ENCODE results near the gene NADSYN1.

NADSYN1 gene

DNA sequence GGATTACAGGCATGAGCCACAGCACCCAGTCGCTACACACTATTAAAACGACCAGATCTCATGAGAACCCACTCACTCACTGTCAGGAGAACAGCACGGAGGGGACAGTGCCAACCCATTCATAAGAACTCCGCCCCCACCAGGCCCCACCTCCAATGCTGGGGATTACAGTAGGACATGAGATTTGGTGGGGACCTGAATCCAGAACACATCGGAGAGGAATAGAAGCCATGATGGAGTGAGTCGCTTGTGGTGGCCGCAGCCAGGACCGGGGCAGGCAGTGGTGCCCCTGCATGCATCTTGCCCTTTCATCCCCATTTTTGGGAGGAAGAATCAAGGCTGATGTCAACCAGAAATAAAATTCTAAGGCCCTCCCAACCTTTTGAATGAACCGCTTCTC, 8.7 kb downstream of the NADSYN1 start:
- H3K4me3 Mint-ChIP-seq: no peak overlapping the region
- TF ChIP-seq CTCF (IDR thresholded peaks at IDR 0.05; ENCODE audit: unreplicated experiment in 3 of 3): no peak

GRCh38 chr11:71462726-71463125, 9.7 kb downstream of the NADSYN1 start:
- no peaks in the 10 kb centered on the region for H3K4me1 Mint-ChIP-seq
- no peaks in the 10 kb centered on the region for H3K9me3 Mint-ChIP-seq
- H3K27ac Mint-ChIP-seq: no peak overlapping the region
- H3K4me3 Mint-ChIP-seq: no peak overlapping the region
- no peak for TF ChIP-seq CTCF (IDR thresholded peaks at IDR 0.05; ENCODE audit: unreplicated experiment in 3 of 3)
- no peaks in the 10 kb centered on the region for H3K27me3 Mint-ChIP-seq (ENCODE audit: low read depth)
- H3K36me3 Mint-ChIP-seq (ENCODE audit: low read depth): peaks cover 39% of the 10 kb centered on the region

More for the DNA sequence above, 8.7 kb downstream of the NADSYN1 start:
- no peak overlapping the region for H3K27ac Mint-ChIP-seq
- H3K9me3 Mint-ChIP-seq: no peaks in the 10 kb centered on the region
- H3K36me3 Mint-ChIP-seq (ENCODE audit: low read depth): peaks cover 32% of the 10 kb centered on the region
- no peaks in the 10 kb centered on the region for H3K27me3 Mint-ChIP-seq (ENCODE audit: low read depth)
- H3K4me1 Mint-ChIP-seq: no peaks in the 10 kb centered on the region

GRCh38 chr11:71463331-71464211, 10.6 kb downstream of the NADSYN1 start:
- Mint-ChIP-seq H3K27me3 (ENCODE audit: low read depth) (no peaks in the 10 kb centered on the region), H3K27ac (no peak overlapping the region), H3K4me3 (no peak overlapping the region), H3K36me3 (ENCODE audit: low read depth) (peaks cover 44% of the 10 kb centered on the region), H3K4me1 (no peaks in the 10 kb centered on the region), H3K9me3 (peaks cover 3% of the 10 kb centered on the region)
- TF ChIP-seq CTCF (IDR thresholded peaks at IDR 0.05; ENCODE audit: unreplicated experiment in 3 of 3): no peak

DNA sequence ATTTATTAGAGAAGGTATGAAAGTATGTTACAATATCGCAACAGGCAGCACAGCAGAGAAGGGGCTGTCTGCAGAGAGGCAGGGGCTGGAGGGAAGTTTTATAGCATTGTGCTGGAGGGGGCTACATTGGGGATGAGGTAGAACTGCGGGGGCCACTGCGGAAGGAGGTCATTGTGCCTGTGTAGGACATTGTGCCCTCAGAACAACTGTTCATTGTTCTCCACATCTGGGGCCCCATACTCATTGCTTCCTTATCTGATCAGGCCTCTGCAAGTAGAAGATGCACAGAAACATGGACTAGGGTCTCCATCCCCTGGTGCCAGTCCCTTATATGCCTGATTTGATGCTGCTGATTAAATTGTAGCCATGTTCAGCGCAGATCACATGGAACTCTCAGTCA, 12.1 kb downstream of the NADSYN1 start:
- TF ChIP-seq CTCF (IDR thresholded peaks at IDR 0.05; ENCODE audit: unreplicated experiment in 3 of 3): no peak
- H3K4me3 Mint-ChIP-seq: no peak overlapping the region
- no peaks in the 10 kb centered on the region for H3K4me1 Mint-ChIP-seq
- no peak overlapping the region for H3K27ac Mint-ChIP-seq
- no peaks in the 10 kb centered on the region for H3K27me3 Mint-ChIP-seq (ENCODE audit: low read depth)
- H3K9me3 Mint-ChIP-seq: peaks cover 3% of the 10 kb centered on the region
- H3K36me3 Mint-ChIP-seq (ENCODE audit: low read depth): peaks cover 45% of the 10 kb centered on the region

- H3K4me3 Mint-ChIP-seq: no peak overlapping the region
- no peak for TF ChIP-seq CTCF (IDR thresholded peaks at IDR 0.05; ENCODE audit: unreplicated experiment in 3 of 3)
- H3K27ac Mint-ChIP-seq: no peak overlapping the region
- peaks cover 3% of the 10 kb centered on the region for H3K9me3 Mint-ChIP-seq
- H3K36me3 Mint-ChIP-seq (ENCODE audit: low read depth): peaks cover 42% of the 10 kb centered on the region
- no peaks in the 10 kb centered on the region for H3K4me1 Mint-ChIP-seq
- H3K27me3 Mint-ChIP-seq (ENCODE audit: low read depth): no peaks in the 10 kb centered on the region
Observed at GRCh38 chr11:71466358-71466757, 13.4 kb downstream of the NADSYN1 start.

DNA sequence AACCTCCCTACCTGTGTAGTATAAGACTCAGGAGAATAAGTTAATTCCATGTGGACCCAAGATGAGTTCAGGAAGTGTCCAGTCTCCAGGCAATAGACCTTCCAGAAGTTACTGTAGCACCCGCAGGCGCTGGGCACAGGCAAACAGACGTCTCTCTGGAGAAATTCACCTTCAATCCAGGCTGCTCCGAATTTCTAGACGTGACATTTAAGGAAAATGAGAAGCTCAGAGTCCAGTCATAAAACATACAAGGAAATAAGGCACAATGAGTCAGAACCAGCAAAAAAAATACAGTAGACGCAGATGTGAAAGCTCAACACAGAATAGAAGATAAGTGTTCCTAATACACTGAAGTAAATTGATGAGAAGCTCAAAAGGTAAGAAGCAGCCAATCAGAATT, 14.2 kb downstream of the NADSYN1 start:
- TF ChIP-seq CTCF (IDR thresholded peaks at IDR 0.05; ENCODE audit: unreplicated experiment in 3 of 3): no peak
- Mint-ChIP-seq H3K36me3 (ENCODE audit: low read depth) (peaks cover 40% of the 10 kb centered on the region), H3K9me3 (peaks cover 3% of the 10 kb centered on the region), H3K4me1 (no peaks in the 10 kb centered on the region), H3K4me3 (no peak overlapping the region), H3K27me3 (ENCODE audit: low read depth) (no peaks in the 10 kb centered on the region), H3K27ac (no peak overlapping the region)

All from nephron (organoid).